Activated CD8-positive, alpha-beta memory T cell treated with anti-CD3 and anti-CD28 coated beads for 4 hours (primary cell): Measurements from ENCODE around the gene ISOC2.

Experiments used
- DNase-seq, 2 donors: peaks; one replicate each; pipeline ENCODE4 v3.0.0-alpha.2; 2020; ENCODE audit warnings: low read depth in 2 of 2

Gene ISOC2

GRCh38 chr19:55477905-55478304 is 16.5 kb upstream of the ISOC2 start:
- DNase-seq = no peak

- peak; percentile 96 to 97 for DNase-seq
Observed at GRCh38 chr19:55476100-55476775, 14.8 kb upstream of the ISOC2 start, which contains the start of gene ZNF628. Gene ZNF628, plus strand, starts transcription at chr19:55476617. Its CDS starts 3,294 bp downstream, at chr19:55479911.

- DNase-seq = no peak
Observed at GRCh38 chr19:55474269-55475265, 13.1 kb upstream of the ISOC2 start.

- no peak for DNase-seq
Observed at GRCh38 chr19:55473225-55474012, 12.0 kb upstream of the ISOC2 start.

- no peak for DNase-seq
Observed at GRCh38 chr19:55472463-55472862, 11.0 kb upstream of the ISOC2 start.

- no peak for DNase-seq
Observed at GRCh38 chr19:55471266-55471665, 9.8 kb upstream of the ISOC2 start.

GRCh38 chr19:55468054-55468393 is 6.6 kb upstream of the ISOC2 start:
- no peak for DNase-seq

GRCh38 chr19:55467236-55468053 is 6.0 kb upstream of the ISOC2 start:
- DNase-seq = peak in 1 of 2 donors; percentile 33

- no peak for DNase-seq
Observed at GRCh38 chr19:55466241-55466614, 4.8 kb upstream of the ISOC2 start.

- no peak for DNase-seq
Observed at GRCh38 chr19:55465460-55466240, 4.2 kb upstream of the ISOC2 start.

GRCh38 chr19:55464662-55465054 is 3.2 kb upstream of the ISOC2 start, which contains the start of gene C19orf85:
Gene C19orf85, minus strand, starts transcription at chr19:55464751. Its CDS starts 197 bp downstream, at chr19:55464554.
- no peak for DNase-seq

GRCh38 chr19:55464039-55464661 is 2.7 kb upstream of the ISOC2 start:
- DNase-seq = no peak

- no peak for DNase-seq
Observed at GRCh38 chr19:55463583-55464031, 2.2 kb upstream of the ISOC2 start.

GRCh38 chr19:55462722-55463121 is 1.3 kb upstream of the ISOC2 start:
- no peak for DNase-seq

- no peak for DNase-seq
Observed at GRCh38 chr19:55461974-55462626, 658 bp upstream of the ISOC2 start.

GRCh38 chr19:55460670-55461258 is 678 bp downstream of the ISOC2 start:
- no peak for DNase-seq

GRCh38 chr19:55459950-55460657 is 1.3 kb downstream of the ISOC2 start:
- DNase-seq = no peak

- no peak for DNase-seq
Observed at GRCh38 chr19:55459551-55459949, 1.9 kb downstream of the ISOC2 start.
